H1 (cell line): Measurements from ENCODE around the gene RAB11B. TPM values are rescaled to one million over a fixed set of nuclear protein-coding genes. Genes with fewer than 3 reads are reported as not detected.
A peak's percentile ranks its signal among the peaks of the same experiment; 100 is the strongest.

Experiments
- CTCF ChIA-PET: fragments of 300-600 bp; sonication (Branson Sonifier 250); formaldehyde crosslinking; loops from one replicate; lab custom pipeline; 2021; ENCODE audit not compliant: partially characterized antibody; lab: Charles Lee
- POLR2A ChIA-PET: fragments of 300-600 bp; sonication (Branson Sonifier 250); formaldehyde crosslinking; loops from one replicate; lab custom pipeline; 2021; ENCODE audit warnings: inconsistent platforms; ENCODE audit not compliant: partially characterized antibody; lab: Charles Lee
- DNase-seq, 2 experiments: peaks; one replicate each; pipeline versions ENCODE4 v3.0.0 to v3.0.0-alpha.2; 2010 to 2022; ENCODE audit warnings: low spot score in 2 of 2, low read depth in 1 of 2, mixed read lengths in 1 of 2
- FAIRE-seq: peaks from 2 replicates; lab custom pipeline; 2011; peaks lifted over from hg19 to GRCh38; lab: Jason Lieb, UNC
- H2AFZ ChIP-seq: 2 replicates; pipeline ENCODE4 v1.8.1; 2012; ENCODE audit warnings: low read length, inconsistent platforms
- H2AK5ac ChIP-seq: 2 replicates; pipeline ENCODE4 v1.6.1; 2013; ENCODE audit warnings: low read depth, low read length
- H2BK120ac ChIP-seq: replicated peaks from 2 replicates; pipeline ENCODE3; 2013; ENCODE audit warnings: low read depth, low read length, inconsistent platforms
- H2BK12ac ChIP-seq: 2 replicates; pipeline ENCODE4 v1.6.1; 2013; ENCODE audit warnings: low read depth, low read length
- H2BK15ac ChIP-seq: 2 replicates; pipeline ENCODE4 v1.6.1; 2013; ENCODE audit warnings: low read length
- H2BK20ac ChIP-seq: 2 replicates; pipeline ENCODE4 v1.6.1; 2013; ENCODE audit warnings: low read length
- H2BK5ac ChIP-seq: 2 replicates; pipeline ENCODE4 v1.6.1; 2013; ENCODE audit warnings: low read depth, low read length
- H3K14ac ChIP-seq: 2 replicates; pipeline ENCODE4 v1.6.1; 2013; ENCODE audit warnings: inconsistent platforms; ENCODE audit not compliant: insufficient read length
- H3K18ac ChIP-seq: 2 replicates; pipeline ENCODE4 v1.6.1; 2013; ENCODE audit warnings: low read length; ENCODE audit errors: extremely low read depth
- H3K23ac ChIP-seq: 2 replicates; pipeline ENCODE4 v1.6.1; 2013; ENCODE audit warnings: inconsistent platforms; ENCODE audit not compliant: insufficient read length
- H3K23me2 ChIP-seq: 2 replicates; pipeline ENCODE4 v1.6.1; 2013; ENCODE audit warnings: low read depth, low read length
- H3K27ac ChIP-seq: 2 replicates; pipeline ENCODE4 v1.6.1; 2011; ENCODE audit warnings: low read depth, low read length, inconsistent platforms
- H3K27me3 ChIP-seq, 4 experiments: replicated peaks in 1 of 4; 1 replicate in 1 of 4; 2 replicates in 3 of 4; pipeline versions ENCODE4 v1.6.1 to v1.8.1; 2011 to 2013; ENCODE audit warnings: low read length in 3 of 4, mild to moderate bottlenecking in 3 of 4, inconsistent platforms in 2 of 4, mixed read lengths in 2 of 4, moderate library complexity in 1 of 4; ENCODE audit not compliant: control insufficient read depth in 3 of 4, insufficient read depth in 3 of 4; ENCODE audit errors: extremely low read depth in 1 of 4
- H3K36me3 ChIP-seq, 4 experiments: 2 replicates each; pipeline versions ENCODE4 v1.6.1 to v1.8.1; 2011 to 2013; ENCODE audit warnings: mild to moderate bottlenecking in 4 of 4, low read length in 3 of 4, moderate library complexity in 2 of 4, control low read depth in 1 of 4, inconsistent platforms in 1 of 4; ENCODE audit not compliant: insufficient read depth in 4 of 4, control insufficient read depth in 2 of 4
- H3K4ac ChIP-seq: replicated peaks from 2 replicates; pipeline ENCODE3; 2013; ENCODE audit warnings: low read length, low read depth, mixed read lengths, inconsistent platforms; ENCODE audit not compliant: insufficient read length
- H3K4me1 ChIP-seq, 4 experiments: replicated peaks in 1 of 4; 1 replicate in 1 of 4; 2 replicates in 3 of 4; pipeline versions ENCODE4 v1.6.1 to v1.8.1; 2011 to 2013; ENCODE audit warnings: low read length in 3 of 4, inconsistent platforms in 2 of 4, mixed read lengths in 1 of 4; ENCODE audit not compliant: insufficient read depth in 4 of 4, control insufficient read depth in 3 of 4
- H3K4me2 ChIP-seq, 2 experiments: 2 replicates each; pipeline versions ENCODE4 v1.6.1 to v1.8.1; 2011 to 2013; ENCODE audit warnings: low read depth in 2 of 2, low read length in 2 of 2, control low read depth in 1 of 2, inconsistent platforms in 1 of 2, mild to moderate bottlenecking in 1 of 2; ENCODE audit not compliant: insufficient read depth in 1 of 2
- H3K4me3 ChIP-seq, 4 experiments: fragments of 200-600, 300-600 bp in 1 of 4; sonication (generic), shearing (Covaris generic), sonication (Bioruptor Twin) in 1 of 4; 2 replicates each; pipeline versions ENCODE4 v1.5.1 to v1.8.1; 2011 to 2016; ENCODE audit warnings: low read length in 4 of 4, low read depth in 3 of 4, control low read depth in 2 of 4, inconsistent platforms in 2 of 4, mild to moderate bottlenecking in 2 of 4, mixed read lengths in 1 of 4, moderate library complexity in 1 of 4; ENCODE audit not compliant: insufficient read depth in 2 of 4; ENCODE audit errors: extremely low read depth in 1 of 4
- H3K56ac ChIP-seq: replicated peaks from 2 replicates; pipeline ENCODE3; 2013; ENCODE audit warnings: low read depth, mild to moderate bottlenecking, mixed read lengths, low read length, inconsistent platforms; ENCODE audit not compliant: insufficient read length
- H3K79me1 ChIP-seq: 2 replicates; pipeline ENCODE4 v1.6.1; 2013; ENCODE audit warnings: low read depth, low read length, control low read depth
- H3K79me2 ChIP-seq, 2 experiments: 2 replicates each; pipeline versions ENCODE4 v1.6.1 to v1.8.1; 2012 to 2013; ENCODE audit warnings: low read length in 2 of 2, mild to moderate bottlenecking in 2 of 2, inconsistent platforms in 1 of 2; ENCODE audit not compliant: insufficient read depth in 2 of 2, control insufficient read depth in 1 of 2
- H3K9ac ChIP-seq, 4 experiments: replicated peaks in 1 of 4; 1 replicate in 1 of 4; 2 replicates in 3 of 4; pipeline versions ENCODE4 v1.6.1 to v1.8.1; 2011 to 2013; ENCODE audit warnings: low read depth in 3 of 4, low read length in 3 of 4, control low read depth in 2 of 4, mild to moderate bottlenecking in 2 of 4, moderate library complexity in 2 of 4, inconsistent platforms in 1 of 4; ENCODE audit errors: extremely low read depth in 1 of 4
- H3K9me3 ChIP-seq, 2 experiments: 2 replicates each; pipeline versions ENCODE4 v1.6.1 to v1.8.1; 2012 to 2013; ENCODE audit warnings: mild to moderate bottlenecking in 2 of 2, moderate library complexity in 2 of 2, control low read depth in 1 of 2, inconsistent platforms in 1 of 2, low read depth in 1 of 2, low read length in 1 of 2, mixed read lengths in 1 of 2; ENCODE audit not compliant: insufficient read depth in 2 of 2
- H4K20me1 ChIP-seq, 2 experiments: replicated peaks in 1 of 2; 2 replicates each; pipeline versions ENCODE3 to v1.8.1; 2011 to 2013; ENCODE audit warnings: inconsistent platforms in 2 of 2, low read length in 2 of 2, mild to moderate bottlenecking in 1 of 2; ENCODE audit not compliant: insufficient read depth in 2 of 2, control insufficient read depth in 1 of 2
- H4K5ac ChIP-seq: 2 replicates; pipeline ENCODE4 v1.6.1; 2013; ENCODE audit warnings: low read length, low read depth, mixed read lengths, inconsistent platforms; ENCODE audit not compliant: insufficient read length
- H4K8ac ChIP-seq: 2 replicates; pipeline ENCODE4 v1.8.0; 2013; ENCODE audit warnings: mild to moderate bottlenecking, moderate library complexity, low read length, inconsistent platforms; ENCODE audit not compliant: insufficient read depth; ENCODE audit errors: extremely low read depth
- H4K91ac ChIP-seq: replicated peaks from 2 replicates; pipeline ENCODE3; 2013; ENCODE audit warnings: low read length, mixed read lengths, inconsistent platforms; ENCODE audit not compliant: insufficient read length
- BACH1 ChIP-seq: IDR thresholded peaks from 2 replicates; pipeline ENCODE4 v1.6.1; 2012; ENCODE audit warnings: low read length, improper control_type of control experiment
- CEBPB ChIP-seq: IDR thresholded peaks from 2 replicates; pipeline ENCODE4 v1.6.1; 2012; ENCODE audit warnings: low read depth, low read length
- JUND ChIP-seq: IDR thresholded peaks from 2 replicates; pipeline ENCODE4 v1.6.1; 2011; ENCODE audit warnings: mild to moderate bottlenecking, improper control_type of control experiment, low read length
- PHF8 ChIP-seq: fragments of 200-600 bp; sonication (generic); conservative IDR thresholded peaks from 2 replicates; pipeline ENCODE4 v1.7.1; 2012; ENCODE audit warnings: low read depth, mild to moderate bottlenecking, inconsistent platforms, low read length, moderate library complexity
- POU5F1 ChIP-seq: IDR thresholded peaks from 2 replicates; pipeline ENCODE4 v1.6.1; 2011; ENCODE audit warnings: low read depth, mild to moderate bottlenecking, low read length, moderate library complexity
- RFX5 ChIP-seq: IDR thresholded peaks from 2 replicates; pipeline ENCODE4 v1.6.1; 2011; ENCODE audit warnings: low read depth, low read length, improper control_type of control experiment, borderline replicate concordance
- RXRA ChIP-seq: IDR thresholded peaks from 2 replicates; pipeline ENCODE4 v1.6.1; 2011; ENCODE audit warnings: low read depth, mild to moderate bottlenecking, low read length, moderate library complexity; ENCODE audit not compliant: insufficient read depth
- SIN3A ChIP-seq, 2 experiments: IDR thresholded peaks in 1 of 2; conservative IDR thresholded peaks in 1 of 2; 2 replicates each; pipeline ENCODE4 v1.6.1; 2011 to 2012; ENCODE audit warnings: low read length in 2 of 2, improper control_type of control experiment in 1 of 2, low read depth in 1 of 2, mild to moderate bottlenecking in 1 of 2
- USF2 ChIP-seq: IDR thresholded peaks from 2 replicates; pipeline ENCODE4 v1.6.1; 2011; ENCODE audit warnings: low read length, improper control_type of control experiment
- WGBS, 2 experiments: shearing (Covaris generic) in 1 of 2; methylation state at CpG; one replicate each; pipeline versions ENCODE4 v1.1.6 to v1.1.7; 2013 to 2015; ENCODE audit warnings: low lambda C conversion rate in 2 of 2, mixed read lengths in 2 of 2, inconsistent platforms in 1 of 2, low coverage in 1 of 2, missing lambda C conversion rate in 1 of 2; ENCODE audit not compliant: insufficient replicate concordance in 2 of 2, insufficient coverage in 1 of 2, insufficient read length in 1 of 2; ENCODE audit errors: extremely low coverage in 1 of 2, missing lambda C conversion rate in 1 of 2; 5-methylcytosine and 5-hydroxymethylcytosine counted together
- polyA plus RNA-seq, 7 experiments: library from polyadenylated mRNA; depleted of rRNA in 3 of 7; stranded (reverse) in 5 of 7; unstranded in 2 of 7; fragments of >200 nt in 5 of 7; fragments of 200-250 nt in 2 of 7; gene quantifications; 1 replicate in 5 of 7; 2 replicates in 1 of 7; 4 replicates in 1 of 7; pipeline versions ENCODE4 v1.2.1 to v1.2.3, GENCODE V29; 2011 to 2013; ENCODE audit warnings: missing spikeins in 2 of 7, mixed read lengths in 2 of 7
- total RNA-seq: library from RNA; stranded (reverse); fragmentation: NEBNext Ultra II Directional; extraction: Animal tissue kit (Norgen Biotek cat#: 25700); gene quantifications from 2 replicates; pipeline ENCODE4 v1.2.1, GENCODE V29; 2021

The RAB11B gene
- total and polyA plus RNA-seq, 2 of the 8 experiments (the other 6 are each of a cell fraction or from before 2014, with no cell fraction given): 50.2 to 85.8 TPM

GRCh38 chr19:8391198-8392016 lies 1.2 kb downstream of the RAB11B start:
- H3K9ac ChIP-seq: peak overlapping the region; percentile 21 to 50 (median 37); a peak in 3 of 7 replicates
- ChIA-PET POLR2A (interaction anchor here (0.5 to 5.6 kb wide), 27 partner anchors 9 to 127 kb away, joined by 3 to 71 read pairs (median 5); partner anchors contain the start of genes ANGPTL4, HNRNPM, KANK3 and MARCHF2), CTCF (interaction anchor here (0.8 to 5.5 kb wide), 6 partner anchors 9 to 44 kb away, joined by 3 to 47 read pairs (median 4); partner anchors contain the start of gene MARCHF2)
- TF ChIP-seq RXRA: no peak
- TF ChIP-seq RFX5: no peak
- TF ChIP-seq CEBPB: no peak
- TF ChIP-seq BACH1: no peak
- TF ChIP-seq JUND: no peak
- TF ChIP-seq SIN3A (conservative IDR thresholded peaks at IDR 0.05 in 1 of 2, IDR thresholded peaks at IDR 0.05 in 1 of 2; ENCODE audit: low read depth in 1 of 2, low read length in 2 of 2): no peak
- TF ChIP-seq POU5F1: no peak
- no peak for TF ChIP-seq PHF8
- TF ChIP-seq USF2: no peak

More at GRCh38 chr19:8391198-8392016, 1.2 kb downstream of the RAB11B start:
- H4K5ac ChIP-seq: no peak overlapping the region
- H3K23me2 ChIP-seq: no peaks in the 10 kb centered on the region
- H2BK120ac ChIP-seq: peak overlapping the region; percentile 34
- H3K4me3 ChIP-seq: peak overlapping the region; percentile 21 to 99 (median 26); a peak in 6 of 8 replicates
- no peak overlapping the region for H4K8ac ChIP-seq
- no peak overlapping the region for H4K91ac ChIP-seq
- H3K79me2 ChIP-seq: peaks cover 7 to 56% of the 10 kb centered on the region in 2 experiments
- no peak overlapping the region for H3K14ac ChIP-seq
- peaks cover 24% of the 10 kb centered on the region for H3K79me1 ChIP-seq
- peak overlapping the region; percentile 82; the same call in 1 of the 2 replicates for H2AK5ac ChIP-seq
- H3K4me1 ChIP-seq: peaks cover 0 to 10% (median 4%) of the 10 kb centered on the region in 4 experiments; a peak in 6 of 7 replicates
- H2BK15ac ChIP-seq: no peak overlapping the region; the same call in 1 of the 2 replicates
- WGBS, 2 experiments: 86% methylated on average over 23 of the region's 23 CpGs; no CpG with 5 or more reads in 1 of the 2 experiments
- 0 out of 2 replicates have a peak overlapping the region, but pooled peaks have one; percentile 39 for H2BK5ac ChIP-seq
- H3K9me3 ChIP-seq: peaks cover 0 to 4% of the 10 kb centered on the region in 2 experiments; a peak in 1 of 4 replicates
- 0 out of 2 replicates have a peak overlapping the region, but pooled peaks have one; percentile 33 for H2BK12ac ChIP-seq
- no peaks in the 10 kb centered on the region for H3K27me3 ChIP-seq
- H3K56ac ChIP-seq: no peak overlapping the region
- peaks cover 7 to 14% of the 10 kb centered on the region in 2 experiments for H4K20me1 ChIP-seq
- H3K23ac ChIP-seq: no peak overlapping the region
- no peak for FAIRE-seq
- peak overlapping the region; percentile 47 for H3K27ac ChIP-seq
- DNase-seq: no peak
- peak overlapping the region; percentile 62 to 81 for H3K4me2 ChIP-seq
- no peaks in the 10 kb centered on the region; a peak in 1 of 8 replicates for H3K36me3 ChIP-seq
- no peak overlapping the region for H3K4ac ChIP-seq
- no peak overlapping the region for H3K18ac ChIP-seq
- no peak overlapping the region for H2BK20ac ChIP-seq
- no peak overlapping the region for H2AFZ ChIP-seq
